Measurements from ENCODE around the gene RCSD1.
"Not testable (repeated sequence)": the region's sequence is repeated elsewhere in the genome, so short reads cannot be mapped to it uniquely, and the experiment has no call there.

The RCSD1 gene

GRCh38 chr1:167629681-167630567, at the start of gene RCSD1:
Gene RCSD1 (plus strand): TSS chr1:167630232. CDS start chr1:167630424, 192 bp downstream.
- no peak for DNase-seq (ENCODE audit: low read depth)

- DNase-seq (ENCODE audit: low read depth), result no peak
Measured at GRCh38 chr1:167582064-167582463, 48.0 kb upstream of the RCSD1 start.

GRCh38 chr1:167582722-167583121, 47.3 kb upstream of the RCSD1 start:
- DNase-seq (ENCODE audit: low read depth), result no peak

GRCh38 chr1:167584581-167584980, 45.5 kb upstream of the RCSD1 start:
- DNase-seq (ENCODE audit: low read depth), result no peak

- DNase-seq (ENCODE audit: low read depth), result no peak
Measured at GRCh38 chr1:167587342-167587741, 42.7 kb upstream of the RCSD1 start.

GRCh38 chr1:167587872-167588271, 42.2 kb upstream of the RCSD1 start:
- no peak for DNase-seq (ENCODE audit: low read depth)

- DNase-seq (ENCODE audit: low read depth), result no peak
Measured at GRCh38 chr1:167588361-167588760, 41.7 kb upstream of the RCSD1 start.

- DNase-seq (ENCODE audit: low read depth), result no peak
Measured at GRCh38 chr1:167592475-167592874, 37.6 kb upstream of the RCSD1 start.

- DNase-seq (ENCODE audit: low read depth), result no peak
Measured at GRCh38 chr1:167593860-167594259, 36.2 kb upstream of the RCSD1 start.

- DNase-seq (ENCODE audit: low read depth), result no peak
Measured at GRCh38 chr1:167594822-167595221, 35.2 kb upstream of the RCSD1 start.

GRCh38 chr1:167599957-167600581, 30.0 kb upstream of the RCSD1 start:
- peak; percentile 2 for DNase-seq (ENCODE audit: low read depth)

- no peak for DNase-seq (ENCODE audit: low read depth)
Measured at GRCh38 chr1:167601442-167602383, 28.3 kb upstream of the RCSD1 start.

GRCh38 chr1:167602840-167603239, 27.2 kb upstream of the RCSD1 start:
- DNase-seq (ENCODE audit: low read depth), result no peak

- DNase-seq (ENCODE audit: low read depth), result no peak
Measured at GRCh38 chr1:167605576-167605975, 24.5 kb upstream of the RCSD1 start.

- DNase-seq (ENCODE audit: low read depth), result no peak
Measured at GRCh38 chr1:167611983-167612382, 18.0 kb upstream of the RCSD1 start.

- no peak for DNase-seq (ENCODE audit: low read depth)
Measured at GRCh38 chr1:167612587-167613385, 17.2 kb upstream of the RCSD1 start.

GRCh38 chr1:167613984-167614383, 16.0 kb upstream of the RCSD1 start:
- not testable (repeated sequence) for DNase-seq (ENCODE audit: low read depth)

GRCh38 chr1:167614851-167615250, 15.2 kb upstream of the RCSD1 start:
- no peak for DNase-seq (ENCODE audit: low read depth)

GRCh38 chr1:167616521-167616920, 13.5 kb upstream of the RCSD1 start:
- no peak for DNase-seq (ENCODE audit: low read depth)

- DNase-seq (ENCODE audit: low read depth), result no peak
Measured at GRCh38 chr1:167617153-167618147, 12.6 kb upstream of the RCSD1 start.

Measured in HS-27A (cell line).